GM12892 (cell line): ENCODE measurements around the gene PNPLA6.

ENCODE experiments used
- POLR2A ChIP-seq: IDR thresholded peaks from 2 replicates; pipeline ENCODE4 v1.6.1; 2011; ENCODE audit warnings: low read depth, low read length, control low read depth
- POLR2AphosphoS5 ChIP-seq: IDR thresholded peaks from 2 replicates; pipeline ENCODE4 v1.6.1; 2011; ENCODE audit warnings: low read depth, low read length, control low read depth

- TF ChIP-seq POLR2AphosphoS5 (no peak), POLR2A (no peak)
Observed at GRCh38 chr19:7554565-7554964, 19.0 kb downstream of the PNPLA6 start.
